ENCODE results near the gene ARHGAP6.

GRCh38 chrX:11632732-11633131 lies 33.0 kb downstream of the ARHGAP6 start:
- no peak for TF ChIP-seq MAZ (IDR thresholded peaks at IDR 0.05; ENCODE audit: borderline replicate concordance, low read depth, low read length)
- TF ChIP-seq, protein P1, sequence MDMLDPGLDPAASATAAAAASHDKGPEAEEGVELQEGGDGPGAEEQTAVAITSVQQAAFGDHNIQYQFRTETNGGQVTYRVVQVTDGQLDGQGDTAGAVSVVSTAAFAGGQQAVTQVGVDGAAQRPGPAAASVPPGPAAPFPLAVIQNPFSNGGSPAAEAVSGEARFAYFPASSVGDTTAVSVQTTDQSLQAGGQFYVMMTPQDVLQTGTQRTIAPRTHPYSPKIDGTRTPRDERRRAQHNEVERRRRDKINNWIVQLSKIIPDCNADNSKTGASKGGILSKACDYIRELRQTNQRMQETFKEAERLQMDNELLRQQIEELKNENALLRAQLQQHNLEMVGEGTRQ (IDR thresholded peaks at IDR 0.05), result no peak
- TF ChIP-seq POLR2AphosphoS2 (conservative IDR thresholded peaks at IDR 0.05; ENCODE audit: low read length), result no peak
- TF ChIP-seq EP300 (IDR thresholded peaks at IDR 0.05), result no peak
- TF ChIP-seq POLR2A (IDR thresholded peaks at IDR 0.05; ENCODE audit: low read length), result no peak
- TF ChIP-seq, protein P2, sequence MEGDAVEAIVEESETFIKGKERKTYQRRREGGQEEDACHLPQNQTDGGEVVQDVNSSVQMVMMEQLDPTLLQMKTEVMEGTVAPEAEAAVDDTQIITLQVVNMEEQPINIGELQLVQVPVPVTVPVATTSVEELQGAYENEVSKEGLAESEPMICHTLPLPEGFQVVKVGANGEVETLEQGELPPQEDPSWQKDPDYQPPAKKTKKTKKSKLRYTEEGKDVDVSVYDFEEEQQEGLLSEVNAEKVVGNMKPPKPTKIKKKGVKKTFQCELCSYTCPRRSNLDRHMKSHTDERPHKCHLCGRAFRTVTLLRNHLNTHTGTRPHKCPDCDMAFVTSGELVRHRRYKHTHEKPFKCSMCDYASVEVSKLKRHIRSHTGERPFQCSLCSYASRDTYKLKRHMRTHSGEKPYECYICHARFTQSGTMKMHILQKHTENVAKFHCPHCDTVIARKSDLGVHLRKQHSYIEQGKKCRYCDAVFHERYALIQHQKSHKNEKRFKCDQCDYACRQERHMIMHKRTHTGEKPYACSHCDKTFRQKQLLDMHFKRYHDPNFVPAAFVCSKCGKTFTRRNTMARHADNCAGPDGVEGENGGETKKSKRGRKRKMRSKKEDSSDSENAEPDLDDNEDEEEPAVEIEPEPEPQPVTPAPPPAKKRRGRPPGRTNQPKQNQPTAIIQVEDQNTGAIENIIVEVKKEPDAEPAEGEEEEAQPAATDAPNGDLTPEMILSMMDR (IDR thresholded peaks at IDR 0.05), result no peak
- TF ChIP-seq REST (IDR thresholded peaks at IDR 0.05), result no peak

All from A549 (cell line).